Panc1 (cell line): Measurements from ENCODE around the gene MBD6.

Experiments
- CTCF ChIP-seq: fragments of 450-650 bp; IDR thresholded peaks from 2 replicates; pipeline ENCODE4 v1.5.1; 2017; ENCODE audit warnings: mild to moderate bottlenecking
- REST ChIP-seq, 2 experiments: IDR thresholded peaks; 2 replicates each; pipeline ENCODE4 v1.6.1; 2011 to 2012; ENCODE audit warnings: low read depth in 2 of 2, control low read depth in 1 of 2, low read length in 1 of 2, mild to moderate bottlenecking in 1 of 2, moderate library complexity in 1 of 2; ENCODE audit not compliant: insufficient read depth in 1 of 2
- SIN3A ChIP-seq: IDR thresholded peaks from 2 replicates; pipeline ENCODE4 v1.6.1; 2012; ENCODE audit warnings: low read depth, mild to moderate bottlenecking, low read length, moderate library complexity, borderline replicate concordance; ENCODE audit not compliant: insufficient read depth
- TCF7L2 ChIP-seq: IDR thresholded peaks from 2 replicates; pipeline ENCODE4 v1.6.1; 2011; ENCODE audit warnings: mild to moderate bottlenecking, low read depth, low read length, inconsistent platforms

GRCh38 chr12:57554897-57555296 lies 32.3 kb downstream of the MBD6 start:
- TF ChIP-seq REST (IDR thresholded peaks at IDR 0.05; ENCODE audit: insufficient read depth in 1 of 2, low read depth in 2 of 2, low read length in 1 of 2) (no peak), CTCF (no peak), SIN3A (no peak), TCF7L2 (no peak)
